A549 (cell line): ENCODE data around the gene NEGR1.

Experiments used
- E2F6 ChIP-seq: IDR thresholded peaks from 2 replicates; pipeline ENCODE4 v1.6.1; 2012; ENCODE audit warnings: low read depth, borderline replicate concordance
- EP300 ChIP-seq, 2 experiments: fragments of >200 bp; sonication (Bioruptor Twin); formaldehyde crosslinking; IDR thresholded peaks; 2 replicates in 1 of 2; 3 replicates in 1 of 2; pipeline ENCODE4 v1.6.1; 2016 to 2017
- MAFK ChIP-seq: fragments of 450-650 bp; IDR thresholded peaks from 2 replicates; pipeline ENCODE4 v1.6.1; 2014; ENCODE audit not compliant: partially characterized antibody
- MYC ChIP-seq: IDR thresholded peaks from 2 replicates; pipeline ENCODE4 v1.6.1; 2012; ENCODE audit warnings: mild to moderate bottlenecking, inconsistent platforms, low read length, improper control_type of control experiment, borderline replicate concordance
- POLR2A ChIP-seq: IDR thresholded peaks from 2 replicates; pipeline ENCODE4 v1.6.1; 2012; ENCODE audit warnings: mild to moderate bottlenecking, low read length
- RAD21 ChIP-seq, 2 experiments: fragments of >200 bp in 1 of 2; sonication (Bioruptor Twin) in 1 of 2; formaldehyde crosslinking in 1 of 2; IDR thresholded peaks in 1 of 2; conservative IDR thresholded peaks in 1 of 2; 2 replicates in 1 of 2; 3 replicates in 1 of 2; pipeline ENCODE4 v1.6.1; 2012 to 2018; ENCODE audit warnings: inconsistent platforms in 1 of 2
- RNF2 ChIP-seq: fragments of 200-600 bp; sonication (generic); IDR thresholded peaks from 2 replicates; pipeline ENCODE4 v1.6.1; 2016; ENCODE audit warnings: low read depth, mild to moderate bottlenecking, antibody characterized with exemption, moderate library complexity, borderline replicate concordance
- SMC3 ChIP-seq: fragments of >200 bp; sonication (Bioruptor Twin); formaldehyde crosslinking; IDR thresholded peaks from 3 replicates; pipeline ENCODE4 v1.6.1; 2018; ENCODE audit warnings: inconsistent platforms
- TF ChIP-seq, protein P1 (sequence below): fragments of >200 bp; sonication (Bioruptor Twin); formaldehyde crosslinking; IDR thresholded peaks from 3 replicates; pipeline ENCODE4 v1.5.1; 2016
- TF ChIP-seq, protein P2 (sequence below): IDR thresholded peaks from 2 replicates; pipeline ENCODE4 v1.6.1; 2012

- TF ChIP-seq MAFK (no peak), RNF2 (no peak), E2F6 (no peak), RAD21 (conservative IDR thresholded peaks at IDR 0.05 in 1 of 2, IDR thresholded peaks at IDR 0.05 in 1 of 2) (no peak), POLR2A (no peak), SMC3 (no peak), MYC (no peak), EP300 (IDR thresholded peaks at IDR 0.05) (no peak)
- TF ChIP-seq, protein P1, sequence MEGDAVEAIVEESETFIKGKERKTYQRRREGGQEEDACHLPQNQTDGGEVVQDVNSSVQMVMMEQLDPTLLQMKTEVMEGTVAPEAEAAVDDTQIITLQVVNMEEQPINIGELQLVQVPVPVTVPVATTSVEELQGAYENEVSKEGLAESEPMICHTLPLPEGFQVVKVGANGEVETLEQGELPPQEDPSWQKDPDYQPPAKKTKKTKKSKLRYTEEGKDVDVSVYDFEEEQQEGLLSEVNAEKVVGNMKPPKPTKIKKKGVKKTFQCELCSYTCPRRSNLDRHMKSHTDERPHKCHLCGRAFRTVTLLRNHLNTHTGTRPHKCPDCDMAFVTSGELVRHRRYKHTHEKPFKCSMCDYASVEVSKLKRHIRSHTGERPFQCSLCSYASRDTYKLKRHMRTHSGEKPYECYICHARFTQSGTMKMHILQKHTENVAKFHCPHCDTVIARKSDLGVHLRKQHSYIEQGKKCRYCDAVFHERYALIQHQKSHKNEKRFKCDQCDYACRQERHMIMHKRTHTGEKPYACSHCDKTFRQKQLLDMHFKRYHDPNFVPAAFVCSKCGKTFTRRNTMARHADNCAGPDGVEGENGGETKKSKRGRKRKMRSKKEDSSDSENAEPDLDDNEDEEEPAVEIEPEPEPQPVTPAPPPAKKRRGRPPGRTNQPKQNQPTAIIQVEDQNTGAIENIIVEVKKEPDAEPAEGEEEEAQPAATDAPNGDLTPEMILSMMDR = no peak
- TF ChIP-seq, protein P2, sequence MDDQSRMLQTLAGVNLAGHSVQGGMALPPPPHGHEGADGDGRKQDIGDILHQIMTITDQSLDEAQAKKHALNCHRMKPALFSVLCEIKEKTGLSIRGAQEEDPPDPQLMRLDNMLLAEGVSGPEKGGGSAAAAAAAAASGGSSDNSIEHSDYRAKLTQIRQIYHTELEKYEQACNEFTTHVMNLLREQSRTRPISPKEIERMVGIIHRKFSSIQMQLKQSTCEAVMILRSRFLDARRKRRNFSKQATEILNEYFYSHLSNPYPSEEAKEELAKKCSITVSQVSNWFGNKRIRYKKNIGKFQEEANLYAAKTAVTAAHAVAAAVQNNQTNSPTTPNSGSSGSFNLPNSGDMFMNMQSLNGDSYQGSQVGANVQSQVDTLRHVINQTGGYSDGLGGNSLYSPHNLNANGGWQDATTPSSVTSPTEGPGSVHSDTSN = no peak
These were observed 172.4 kb downstream of the NEGR1 start for GRCh38 chr1:72109916-72110315.
